Mesodermal cell (in vitro differentiated cells): ENCODE data around the gene PSMD3.
"Not testable (repeated sequence)": the region's sequence is repeated elsewhere in the genome, so short reads cannot be mapped to it uniquely, and the experiment has no call there.

Source experiments
- H3K27ac ChIP-seq: 2 replicates; pipeline ENCODE4 v1.7.0; 2013; ENCODE audit warnings: mild to moderate bottlenecking, low read depth, low read length, moderate library complexity; ENCODE audit not compliant: severe bottlenecking
- H3K36me3 ChIP-seq: 2 replicates; pipeline ENCODE4 v1.7.1; 2013; ENCODE audit warnings: mild to moderate bottlenecking, low read length, moderate library complexity; ENCODE audit not compliant: control insufficient read depth, insufficient read depth
- H3K4me1 ChIP-seq: one replicate; pipeline ENCODE4 v1.7.1; 2013; ENCODE audit warnings: mild to moderate bottlenecking, low read length; ENCODE audit not compliant: insufficient read depth, control insufficient read depth, poor library complexity, severe bottlenecking
- H3K4me3 ChIP-seq: 2 replicates; pipeline ENCODE4 v1.7.0; 2013; ENCODE audit warnings: low read length, control low read depth, mild to moderate bottlenecking; ENCODE audit not compliant: insufficient read depth, poor library complexity, severe bottlenecking; ENCODE audit errors: extremely low read depth
- H3K9me3 ChIP-seq: 2 replicates; pipeline ENCODE4 v1.7.1; 2013; ENCODE audit warnings: mild to moderate bottlenecking, low read length, moderate library complexity; ENCODE audit not compliant: control insufficient read depth
- WGBS, 2 experiments: methylation state at CpG; one replicate each; pipeline ENCODE4 v1.1.5; 2013; ENCODE audit warnings: missing lambda C conversion rate in 2 of 2; ENCODE audit not compliant: insufficient coverage in 2 of 2; 5-methylcytosine and 5-hydroxymethylcytosine counted together

PSMD3 gene

DNA sequence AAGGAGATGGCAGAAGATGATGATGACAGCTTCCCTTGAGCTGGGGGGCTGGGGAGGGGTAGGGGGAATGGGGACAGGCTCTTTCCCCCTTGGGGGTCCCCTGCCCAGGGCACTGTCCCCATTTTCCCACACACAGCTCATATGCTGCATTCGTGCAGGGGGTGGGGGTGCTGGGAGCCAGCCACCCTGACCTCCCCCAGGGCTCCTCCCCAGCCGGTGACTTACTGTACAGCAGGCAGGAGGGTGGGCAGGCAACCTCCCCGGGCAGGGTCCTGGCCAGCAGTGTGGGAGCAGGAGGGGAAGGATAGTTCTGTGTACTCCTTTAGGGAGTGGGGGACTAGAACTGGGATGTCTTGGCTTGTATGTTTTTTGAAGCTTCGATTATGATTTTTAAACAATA lies 16.9 kb downstream of the PSMD3 start:
- peaks cover 56% of the 10 kb centered on the region for H3K36me3 ChIP-seq
- H3K27ac ChIP-seq = no peak overlapping the region
- no peak overlapping the region for H3K4me3 ChIP-seq
- no peaks in the 10 kb centered on the region for H3K4me1 ChIP-seq
- no peaks in the 10 kb centered on the region for H3K9me3 ChIP-seq
- WGBS, 2 experiments = 90 to 100% methylated on average over 1 to 2 of the region's 4 CpGs

DNA sequence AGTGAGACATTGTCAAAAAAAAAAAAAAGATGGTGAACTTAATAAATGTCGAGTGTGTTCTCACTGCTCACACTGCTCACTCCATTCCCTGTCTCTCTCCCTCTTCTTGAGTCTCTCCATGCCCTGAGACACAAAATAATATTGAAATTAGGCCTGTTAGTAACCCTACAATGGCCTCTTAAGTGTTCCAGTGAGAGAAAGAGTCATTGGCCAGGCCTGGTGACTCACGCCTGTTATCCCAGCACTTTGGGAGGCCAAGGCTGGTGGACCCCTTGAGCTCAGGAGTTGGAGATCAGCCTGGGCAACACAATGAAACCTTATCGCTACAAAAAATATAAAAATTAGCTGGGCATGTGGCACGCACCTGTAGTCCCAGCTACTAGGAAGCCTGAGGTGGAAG lies 18.5 kb downstream of the PSMD3 start:
- Histone ChIP-seq H3K27ac (no peak overlapping the region), H3K36me3 (peaks cover 40% of the 10 kb centered on the region), H3K4me3 (no peak overlapping the region), H3K9me3 (no peaks in the 10 kb centered on the region), H3K4me1 (no peaks in the 10 kb centered on the region)
- 95 to 96% methylated on average over 2 of the region's 4 CpGs for WGBS, 2 experiments

- H3K4me3 ChIP-seq = no peak overlapping the region
- H3K4me1 ChIP-seq = no peaks in the 10 kb centered on the region
- H3K36me3 ChIP-seq = peaks cover 29% of the 10 kb centered on the region
- WGBS, 2 experiments = 89 to 94% methylated on average over 1 to 2 of the region's 7 CpGs
- H3K9me3 ChIP-seq = no peaks in the 10 kb centered on the region
- H3K27ac ChIP-seq = no peak overlapping the region
Observed at GRCh38 chr17:40000161-40000560, 19.6 kb downstream of the PSMD3 start.

DNA sequence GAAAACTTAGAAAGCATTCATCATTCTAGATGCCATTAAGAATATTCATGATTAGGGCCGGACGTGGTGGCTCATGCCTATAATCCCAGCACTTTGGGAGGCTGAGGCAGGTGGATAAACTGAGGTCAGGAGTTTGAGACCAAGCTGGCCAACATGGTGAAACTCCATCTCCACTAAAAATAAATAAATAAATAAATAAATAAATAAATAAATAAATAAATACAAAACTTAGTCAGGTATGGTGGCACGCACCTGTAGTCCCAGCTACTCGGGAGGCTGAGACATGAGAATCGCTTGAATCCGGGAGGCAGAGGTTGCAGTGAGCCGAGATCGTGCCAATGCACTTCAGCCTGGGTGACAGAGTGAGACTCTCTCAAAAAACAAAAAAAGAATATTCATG lies 20.7 kb downstream of the PSMD3 start:
- H3K4me3 ChIP-seq, H3K9me3 ChIP-seq, H3K4me1 ChIP-seq, H3K27ac ChIP-seq: not testable (repeated sequence)
- peaks cover 18% of the 10 kb centered on the region for H3K36me3 ChIP-seq
- 84% methylated on average over 6 of the region's 8 CpGs; no CpG with 5 or more reads in 1 of the 2 experiments for WGBS, 2 experiments

GRCh38 chr17:40004072-40004471 lies 23.5 kb downstream of the PSMD3 start:
- Histone ChIP-seq H3K36me3 (no peaks in the 10 kb centered on the region), H3K9me3 (no peaks in the 10 kb centered on the region), H3K27ac (no peak overlapping the region), H3K4me3 (no peak overlapping the region), H3K4me1 (no peaks in the 10 kb centered on the region)
- WGBS, 2 experiments = 96% methylated on average over 9 of the region's 9 CpGs

DNA sequence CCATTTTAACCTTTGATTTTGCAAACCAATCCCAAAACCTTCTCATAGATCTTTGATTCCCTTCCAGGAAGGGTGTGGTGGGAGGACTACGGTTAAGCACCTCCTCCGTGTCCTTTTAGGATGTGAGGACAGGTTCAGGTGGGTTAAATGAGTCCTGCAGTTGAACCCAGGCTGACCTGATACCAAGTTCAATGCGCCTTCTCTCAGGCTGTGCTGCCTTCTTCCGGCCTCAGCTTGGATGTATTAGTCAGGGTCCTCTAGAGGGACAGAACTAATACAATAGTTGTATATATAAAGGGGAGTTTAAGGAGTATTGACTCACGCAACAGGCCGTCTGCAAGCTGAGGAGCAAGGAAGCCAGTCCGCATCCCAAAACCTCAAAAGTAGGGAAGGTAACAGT lies 24.1 kb downstream of the PSMD3 start:
- Histone ChIP-seq H3K4me3 (no peak overlapping the region), H3K36me3 (no peaks in the 10 kb centered on the region), H3K27ac (no peak overlapping the region), H3K9me3 (no peaks in the 10 kb centered on the region), H3K4me1 (no peaks in the 10 kb centered on the region)
- WGBS, 2 experiments = 91% methylated on average over 3 to 5 of the region's 7 CpGs

- H3K4me1 ChIP-seq = no peaks in the 10 kb centered on the region
- no peak overlapping the region for H3K4me3 ChIP-seq
- H3K36me3 ChIP-seq = no peaks in the 10 kb centered on the region
- H3K27ac ChIP-seq = no peak overlapping the region
- no peaks in the 10 kb centered on the region for H3K9me3 ChIP-seq
- WGBS, 2 experiments = 92 to 97% methylated on average over 5 to 6 of the region's 6 CpGs
Observed at GRCh38 chr17:40005520-40005919, 24.9 kb downstream of the PSMD3 start.

DNA sequence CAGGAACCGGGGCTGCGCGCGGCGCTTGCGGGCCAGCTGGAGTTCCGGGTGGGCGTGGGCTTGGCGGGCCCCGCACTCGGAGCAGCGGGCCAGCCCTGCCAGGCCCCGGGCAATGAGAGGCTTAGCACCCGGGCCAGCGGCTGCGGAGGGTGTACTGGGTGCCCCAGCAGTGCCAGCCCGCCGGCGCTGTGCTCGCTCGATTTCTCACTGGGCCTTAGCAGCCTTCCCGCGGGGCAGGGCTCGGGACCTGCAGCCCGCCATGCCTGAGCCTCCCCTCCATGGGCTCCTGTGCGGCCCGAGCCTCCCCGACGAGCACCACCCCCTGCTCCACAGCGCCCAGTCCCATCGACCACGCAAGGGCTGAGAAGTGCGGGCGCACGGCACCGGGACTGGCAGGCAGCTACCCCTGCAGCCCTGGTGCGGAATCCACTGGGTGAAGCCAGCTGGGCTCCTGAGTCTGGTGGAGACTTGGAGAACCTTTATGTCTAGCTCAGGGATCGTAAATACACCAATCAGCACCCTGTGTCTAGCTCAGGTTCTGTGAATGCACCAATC lies 30.4 kb downstream of the PSMD3 start:
- 96% methylated on average over 31 to 37 of the region's 38 CpGs for WGBS, 2 experiments
- not testable (repeated sequence) for H3K9me3 ChIP-seq, H3K4me3 ChIP-seq, H3K27ac ChIP-seq, H3K36me3 ChIP-seq
- H3K4me1 ChIP-seq = peaks cover 14% of the 10 kb centered on the region

DNA sequence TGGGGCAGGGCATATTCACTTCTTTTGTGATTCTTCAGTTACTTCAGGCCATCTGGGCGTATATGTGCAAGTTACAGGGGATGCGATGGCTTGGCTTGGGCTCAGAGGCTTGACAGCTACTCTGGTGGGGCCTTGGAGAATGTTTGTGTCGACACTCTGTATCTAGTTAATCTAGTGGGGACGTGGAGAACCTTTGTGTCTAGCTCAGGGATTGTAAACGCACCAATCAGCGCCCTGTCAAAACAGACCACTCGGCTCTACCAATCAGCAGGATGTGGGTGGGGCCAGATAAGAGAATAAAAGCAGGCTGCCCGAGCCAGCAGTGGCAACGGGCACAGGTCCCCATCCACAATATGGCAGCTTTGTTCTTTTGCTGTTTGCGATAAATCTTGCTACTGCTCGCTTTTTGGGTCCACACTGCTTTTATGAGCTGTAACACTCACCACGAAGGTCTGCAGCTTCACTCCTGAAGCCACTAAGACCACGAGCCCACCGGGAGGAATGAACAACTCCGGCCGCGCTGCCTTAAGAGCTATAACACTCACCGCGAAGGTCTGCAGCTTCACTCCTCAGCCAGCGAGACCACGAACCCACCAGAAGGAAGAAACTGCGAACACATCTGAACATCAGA lies 31.5 kb downstream of the PSMD3 start:
- 90 to 92% methylated on average over 17 to 18 of the region's 22 CpGs for WGBS, 2 experiments
- H3K4me1 ChIP-seq = peaks cover 14% of the 10 kb centered on the region
- not testable (repeated sequence) for H3K9me3 ChIP-seq, H3K27ac ChIP-seq, H3K4me3 ChIP-seq, H3K36me3 ChIP-seq

DNA sequence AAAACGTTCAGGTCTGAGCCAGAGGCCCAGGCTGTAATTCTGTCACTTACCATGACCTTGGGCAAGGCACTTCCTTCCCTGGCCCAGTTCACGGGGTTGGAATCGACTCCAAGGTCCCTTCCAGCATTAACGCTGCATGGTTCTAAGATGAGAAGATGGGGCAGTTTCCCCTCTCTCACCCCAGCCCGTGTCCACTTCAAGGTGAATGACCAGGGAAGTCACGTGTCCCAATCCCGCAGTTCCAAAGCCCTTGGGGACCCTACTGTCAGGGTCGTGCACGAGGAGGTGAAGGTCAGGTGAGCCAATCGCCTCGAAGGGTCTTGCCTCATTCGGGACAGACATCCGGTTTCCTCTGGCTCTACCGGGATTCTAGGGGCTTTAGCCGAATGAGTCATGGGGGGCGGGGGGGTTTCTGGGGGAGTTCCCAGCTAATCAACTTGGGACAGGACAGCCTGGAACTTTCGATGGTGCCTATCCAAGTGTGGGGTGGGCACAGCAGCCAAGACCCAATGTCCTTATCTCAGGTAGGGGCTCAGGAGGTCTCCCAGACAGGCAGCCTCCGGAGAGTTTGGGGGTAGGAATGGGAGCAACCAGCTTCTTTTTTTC lies 33.9 kb downstream of the PSMD3 start:
- Histone ChIP-seq H3K27ac (no peak overlapping the region), H3K4me3 (no peak overlapping the region), H3K4me1 (peaks cover 25% of the 10 kb centered on the region), H3K36me3 (peaks cover 4% of the 10 kb centered on the region), H3K9me3 (no peaks in the 10 kb centered on the region)
- 72 to 76% methylated on average over 12 to 16 of the region's 18 CpGs for WGBS, 2 experiments
